H1 (cell line): ENCODE measurements around the gene DSTN. TPM values are rescaled to one million over a fixed set of nuclear protein-coding genes. Genes with fewer than 3 reads are reported as not detected.

Experiments
- BACH1 ChIP-seq: IDR thresholded peaks from 2 replicates; pipeline ENCODE4 v1.6.1; 2012; ENCODE audit warnings: low read length, improper control_type of control experiment
- NANOG ChIP-seq: IDR thresholded peaks from 2 replicates; pipeline ENCODE4 v1.6.1; 2011; ENCODE audit warnings: low read length, low read depth, mild to moderate bottlenecking, inconsistent platforms; ENCODE audit not compliant: insufficient read depth, poor library complexity, severe bottlenecking
- RXRA ChIP-seq: IDR thresholded peaks from 2 replicates; pipeline ENCODE4 v1.6.1; 2011; ENCODE audit warnings: low read depth, mild to moderate bottlenecking, low read length, moderate library complexity; ENCODE audit not compliant: insufficient read depth
- polyA plus RNA-seq, 7 experiments: library from polyadenylated mRNA; depleted of rRNA in 3 of 7; stranded (reverse) in 5 of 7; unstranded in 2 of 7; fragments of >200 nt in 5 of 7; fragments of 200-250 nt in 2 of 7; gene quantifications; 1 replicate in 5 of 7; 2 replicates in 1 of 7; 4 replicates in 1 of 7; pipeline versions ENCODE4 v1.2.1 to v1.2.3, GENCODE V29; 2011 to 2013; ENCODE audit warnings: missing spikeins in 2 of 7, mixed read lengths in 2 of 7
- total RNA-seq: library from RNA; stranded (reverse); fragmentation: NEBNext Ultra II Directional; extraction: Animal tissue kit (Norgen Biotek cat#: 25700); gene quantifications from 2 replicates; pipeline ENCODE4 v1.2.1, GENCODE V29; 2021

The DSTN gene
- total and polyA plus RNA-seq, 2 of the 8 experiments (the other 6 are each of a cell fraction or from before 2014, with no cell fraction given) = 43.3 to 208 TPM

GRCh38 chr20:17543531-17544131 lies 26.2 kb upstream of the DSTN start (continued):
- TF ChIP-seq RXRA (no peak), BACH1 (no peak), NANOG (no peak)
